Measurements from ENCODE around the gene COL9A1. TPM values are rescaled to one million over a fixed set of nuclear protein-coding genes. Genes with fewer than 3 reads are reported as not detected.

The COL9A1 gene
- total and polyA plus RNA-seq, 2 of the 8 experiments (the other 6 are each of a cell fraction or from before 2014, with no cell fraction given), result 7.9 to 18.1 TPM

- no peak for TF ChIP-seq CHD7 (IDR thresholded peaks at IDR 0.05; ENCODE audit: insufficient replicate concordance, low read length)
- no peak for TF ChIP-seq BCL11A (IDR thresholded peaks at IDR 0.05; ENCODE audit: low read depth in 2 of 2, low read length in 2 of 2)
- TF ChIP-seq TAF1 (IDR thresholded peaks at IDR 0.05; ENCODE audit: low read depth, low read length), result no peak
- no peak for TF ChIP-seq SRF (IDR thresholded peaks at IDR 0.05; ENCODE audit: low read depth, low read length)
- no peak for TF ChIP-seq ATF2 (IDR thresholded peaks at IDR 0.05; ENCODE audit: low read length)
- TF ChIP-seq SP1 (IDR thresholded peaks at IDR 0.05; ENCODE audit: low read depth, low read length), result no peak
- TF ChIP-seq POLR2A (IDR thresholded peaks at IDR 0.05; ENCODE audit: control extremely low read depth in 1 of 2, low read depth in 2 of 2, low read length in 2 of 2), result no peak
Measured at GRCh38 chr6:70241031-70241430, 61.9 kb downstream of the COL9A1 start (continued).
